Loucy (cell line): Measurements from ENCODE around the gene OGFR.

Experiments
- EZH2phosphoT487 ChIP-seq: fragments of 200-600 bp; IDR thresholded peaks from 2 replicates; pipeline ENCODE4 v1.6.1; 2018; ENCODE audit warnings: antibody characterized with exemption, mild to moderate bottlenecking, moderate library complexity, borderline replicate concordance
- TF ChIP-seq, protein P1 (sequence below): fragments of 200-600 bp; sonication (generic); conservative IDR thresholded peaks from 2 replicates; pipeline ENCODE4 v1.5.1; 2014; ENCODE audit warnings: mild to moderate bottlenecking, antibody characterized with exemption, low read length

DNA sequence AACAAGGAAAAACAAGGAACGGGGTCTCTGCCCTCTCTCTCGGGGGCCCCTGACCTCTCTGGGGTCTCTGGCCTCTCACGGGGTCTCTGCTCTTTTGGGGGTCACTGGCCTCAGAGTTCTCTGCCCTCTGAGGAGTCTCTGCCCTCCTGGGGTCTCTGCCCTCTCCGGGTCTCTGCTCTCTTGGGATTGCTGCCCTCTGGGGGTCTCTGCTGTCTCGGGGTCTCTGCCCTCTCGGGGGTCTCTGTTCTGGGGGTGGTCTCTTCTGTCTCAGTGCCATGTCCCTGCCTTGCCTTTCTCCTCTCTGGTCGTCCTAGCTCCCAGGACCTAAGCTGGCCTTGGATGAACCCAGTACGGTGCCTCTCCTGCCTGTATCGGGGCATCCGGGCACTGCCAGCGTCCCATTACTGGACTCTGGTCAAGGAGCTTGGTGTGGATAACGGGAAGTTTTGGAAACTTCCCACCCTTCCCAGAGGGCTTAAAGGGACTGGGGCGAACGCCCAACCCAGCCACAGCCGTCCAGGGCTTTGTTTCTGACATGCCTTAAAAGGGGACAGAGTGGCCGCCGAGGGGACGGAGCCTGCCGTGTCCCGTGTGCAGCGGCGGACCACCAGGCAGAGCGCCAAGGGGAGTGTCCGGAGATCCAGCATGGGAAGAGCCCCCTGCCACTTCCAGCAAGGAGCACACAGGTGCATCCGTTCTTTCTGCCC lies 33.1 kb upstream of the OGFR start:
- TF ChIP-seq, protein P1, sequence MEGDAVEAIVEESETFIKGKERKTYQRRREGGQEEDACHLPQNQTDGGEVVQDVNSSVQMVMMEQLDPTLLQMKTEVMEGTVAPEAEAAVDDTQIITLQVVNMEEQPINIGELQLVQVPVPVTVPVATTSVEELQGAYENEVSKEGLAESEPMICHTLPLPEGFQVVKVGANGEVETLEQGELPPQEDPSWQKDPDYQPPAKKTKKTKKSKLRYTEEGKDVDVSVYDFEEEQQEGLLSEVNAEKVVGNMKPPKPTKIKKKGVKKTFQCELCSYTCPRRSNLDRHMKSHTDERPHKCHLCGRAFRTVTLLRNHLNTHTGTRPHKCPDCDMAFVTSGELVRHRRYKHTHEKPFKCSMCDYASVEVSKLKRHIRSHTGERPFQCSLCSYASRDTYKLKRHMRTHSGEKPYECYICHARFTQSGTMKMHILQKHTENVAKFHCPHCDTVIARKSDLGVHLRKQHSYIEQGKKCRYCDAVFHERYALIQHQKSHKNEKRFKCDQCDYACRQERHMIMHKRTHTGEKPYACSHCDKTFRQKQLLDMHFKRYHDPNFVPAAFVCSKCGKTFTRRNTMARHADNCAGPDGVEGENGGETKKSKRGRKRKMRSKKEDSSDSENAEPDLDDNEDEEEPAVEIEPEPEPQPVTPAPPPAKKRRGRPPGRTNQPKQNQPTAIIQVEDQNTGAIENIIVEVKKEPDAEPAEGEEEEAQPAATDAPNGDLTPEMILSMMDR = no peak
- TF ChIP-seq EZH2phosphoT487 = no peak
